OCI-LY7 (cell line): ENCODE results near the gene KCNA3. TPM values are rescaled to one million over a fixed set of nuclear protein-coding genes. Genes with fewer than 3 reads are reported as not detected.
"Not testable (repeated sequence)": the region's sequence is repeated elsewhere in the genome, so short reads cannot be mapped to it uniquely, and the experiment has no call there.

Source experiments
- BruUV-seq: library from RNA; stranded (reverse); fragments of 400-500 nt; replicated peaks from 2 replicates; lab custom pipeline; 2021; lab: Mats Ljungman, UMichigan
- CTCF ChIA-PET: fragments of 300-600 bp; sonication (Branson Sonifier 250); formaldehyde crosslinking; loops from one replicate; lab custom pipeline; 2022; ENCODE audit warnings: antibody characterized with exemption; ENCODE audit not compliant: unreplicated experiment; lab: Charles Lee
- POLR2A ChIA-PET: fragments of 300-600 bp; sonication (Branson Sonifier 250); formaldehyde crosslinking; loops from one replicate; lab custom pipeline; 2022; ENCODE audit warnings: antibody characterized with exemption; lab: Charles Lee
- DNase-seq: peaks from one replicate; pipeline ENCODE4 v3.0.0-alpha.2; 2015; ENCODE audit warnings: low spot score
- H2AFZ ChIP-seq: fragments of 200-600 bp; sonication (generic), shearing (Covaris generic); 2 replicates; pipeline ENCODE4 v1.6.1; 2014; ENCODE audit warnings: mild to moderate bottlenecking, antibody characterized with exemption, low read length, moderate library complexity
- H3K27ac ChIP-seq: fragments of 200-600 bp; sonication (generic); 2 replicates; pipeline ENCODE4 v1.5.1; 2014; ENCODE audit warnings: mixed run types, low read depth, mild to moderate bottlenecking, moderate library complexity, low read length, inconsistent platforms; ENCODE audit not compliant: poor library complexity, severe bottlenecking
- H3K36me3 ChIP-seq: fragments of 200-600 bp; sonication (generic); 2 replicates; pipeline ENCODE4 v1.6.1; 2014; ENCODE audit warnings: mild to moderate bottlenecking, antibody characterized with exemption, low read length, moderate library complexity, mixed read lengths; ENCODE audit not compliant: insufficient read depth
- H3K4me1 ChIP-seq: fragments of 200-600 bp; sonication (generic); 2 replicates; pipeline ENCODE4 v1.5.1; 2014; ENCODE audit warnings: mild to moderate bottlenecking, low read length; ENCODE audit not compliant: insufficient read depth, poor library complexity, severe bottlenecking
- H3K4me2 ChIP-seq: fragments of 200-600 bp; sonication (generic); 2 replicates; pipeline ENCODE4 v1.6.1; 2014; ENCODE audit warnings: mild to moderate bottlenecking, low read length
- H3K4me3 ChIP-seq: fragments of 200-600 bp; sonication (generic); 2 replicates; pipeline ENCODE4 v1.5.1; 2014; ENCODE audit warnings: mild to moderate bottlenecking, low read depth, low read length; ENCODE audit not compliant: poor library complexity, severe bottlenecking
- H3K79me2 ChIP-seq: fragments of 200-600 bp; sonication (generic); 2 replicates; pipeline ENCODE4 v1.6.1; 2016; ENCODE audit warnings: low read depth, mild to moderate bottlenecking, low read length, moderate library complexity, mixed read lengths; ENCODE audit not compliant: insufficient read depth
- H3K9me2 ChIP-seq: fragments of 200-600 bp; sonication (generic); 2 replicates; pipeline ENCODE4 v1.6.1; 2016; ENCODE audit warnings: mild to moderate bottlenecking, low read length, mixed read lengths; ENCODE audit not compliant: insufficient read depth
- H3K9me3 ChIP-seq: fragments of 200-600 bp; sonication (generic); 2 replicates; pipeline ENCODE4 v1.6.1; 2014; ENCODE audit warnings: mild to moderate bottlenecking, mixed run types, low read length, mixed read lengths
- H4K20me1 ChIP-seq: fragments of 200-600 bp; sonication (generic); 2 replicates; pipeline ENCODE4 v1.6.1; 2014; ENCODE audit warnings: mild to moderate bottlenecking, antibody characterized with exemption, low read length, moderate library complexity, mixed read lengths; ENCODE audit not compliant: insufficient read depth
- EZH2phosphoT487 ChIP-seq: fragments of 200-600 bp; sonication (generic); IDR thresholded peaks from 2 replicates; pipeline ENCODE4 v1.6.1; 2018; ENCODE audit warnings: low read depth, borderline replicate concordance, mild to moderate bottlenecking, mixed run types, antibody characterized with exemption, low read length, moderate library complexity, mixed read lengths
- intact Hi-C: fragments of 100-400 bp; cut with micrococcal nuclease; formaldehyde crosslinking; loops from one replicate; pipeline ENCODE4 v1.10.0; 2022; ENCODE audit not compliant: unreplicated experiment
- total RNA-seq, 2 experiments: library from RNA; depleted of rRNA in 1 of 2; stranded (reverse); fragments of >200 nt in 1 of 2; shearing (Covaris generic) in 1 of 2; gene quantifications; 2 replicates each; pipeline ENCODE4 v1.2.3, GENCODE V29; 2014 to 2022
- TF ChIP-seq, protein P1 (sequence below): fragments of 200-600 bp; sonication (generic); conservative IDR thresholded peaks from 2 replicates; pipeline ENCODE4 v1.5.1; 2014; ENCODE audit warnings: mild to moderate bottlenecking, antibody characterized with exemption, low read length, moderate library complexity, mixed read lengths

Gene KCNA3
- total RNA-seq, 2 experiments from 2014 or later, result 43.6 to 58.0 TPM

DNA sequence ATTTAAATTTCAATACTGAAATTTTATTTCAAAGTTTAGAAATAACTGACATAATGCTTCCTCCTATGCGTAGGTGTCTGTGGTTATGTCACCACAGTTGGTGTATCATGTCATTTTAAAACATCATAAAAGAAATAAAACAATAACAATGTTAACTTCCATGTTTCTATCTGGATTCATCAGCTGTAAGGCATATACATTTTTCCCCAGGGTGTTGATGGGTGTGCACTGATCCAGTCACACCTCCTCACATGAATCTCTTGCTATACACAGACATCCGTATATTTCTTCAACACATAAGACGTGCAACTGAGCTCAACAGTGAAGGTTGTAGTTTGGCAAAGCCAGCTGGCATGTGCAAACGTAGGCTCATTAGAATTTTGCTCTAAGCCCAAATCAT is 6.2 kb downstream of the KCNA3 start:
- intact Hi-C loops, result no loop called here
- no TSS peak for BruUV-seq

DNA sequence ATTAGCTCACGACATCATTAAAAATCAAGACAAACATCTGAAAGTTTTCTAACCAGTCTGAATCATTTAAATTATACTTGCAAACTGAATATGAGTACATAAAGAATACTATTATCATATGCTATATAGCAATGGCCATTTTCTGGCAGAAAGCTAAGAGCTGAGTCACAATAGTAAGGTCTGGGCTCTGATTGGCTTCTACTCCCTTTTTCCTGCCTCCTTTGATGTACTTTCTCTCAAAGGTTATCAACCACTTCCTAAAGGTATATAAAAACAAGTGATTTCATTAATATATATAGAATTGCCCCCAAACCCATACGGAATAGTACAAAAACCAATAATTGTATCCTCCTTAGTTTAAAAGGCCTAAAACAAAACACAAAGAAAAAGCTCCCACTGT is 7.0 kb downstream of the KCNA3 start:
- Histone ChIP-seq H3K27ac (no peak overlapping the region), H3K36me3 (peaks cover 58% of the 10 kb centered on the region), H3K4me1 (peaks cover 41% of the 10 kb centered on the region), H4K20me1 (no peaks in the 10 kb centered on the region), H3K9me3 (no peaks in the 10 kb centered on the region), H3K9me2 (no peaks in the 10 kb centered on the region), H3K4me2 (peak overlapping the region; percentile 90), H3K79me2 (peaks cover 68% of the 10 kb centered on the region), H2AFZ (no peak overlapping the region), H3K4me3 (peak overlapping the region; percentile 84)
- TF ChIP-seq, protein P1, sequence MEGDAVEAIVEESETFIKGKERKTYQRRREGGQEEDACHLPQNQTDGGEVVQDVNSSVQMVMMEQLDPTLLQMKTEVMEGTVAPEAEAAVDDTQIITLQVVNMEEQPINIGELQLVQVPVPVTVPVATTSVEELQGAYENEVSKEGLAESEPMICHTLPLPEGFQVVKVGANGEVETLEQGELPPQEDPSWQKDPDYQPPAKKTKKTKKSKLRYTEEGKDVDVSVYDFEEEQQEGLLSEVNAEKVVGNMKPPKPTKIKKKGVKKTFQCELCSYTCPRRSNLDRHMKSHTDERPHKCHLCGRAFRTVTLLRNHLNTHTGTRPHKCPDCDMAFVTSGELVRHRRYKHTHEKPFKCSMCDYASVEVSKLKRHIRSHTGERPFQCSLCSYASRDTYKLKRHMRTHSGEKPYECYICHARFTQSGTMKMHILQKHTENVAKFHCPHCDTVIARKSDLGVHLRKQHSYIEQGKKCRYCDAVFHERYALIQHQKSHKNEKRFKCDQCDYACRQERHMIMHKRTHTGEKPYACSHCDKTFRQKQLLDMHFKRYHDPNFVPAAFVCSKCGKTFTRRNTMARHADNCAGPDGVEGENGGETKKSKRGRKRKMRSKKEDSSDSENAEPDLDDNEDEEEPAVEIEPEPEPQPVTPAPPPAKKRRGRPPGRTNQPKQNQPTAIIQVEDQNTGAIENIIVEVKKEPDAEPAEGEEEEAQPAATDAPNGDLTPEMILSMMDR, result no peak
- TF ChIP-seq EZH2phosphoT487, result no peak
- intact Hi-C loops, result no loop called here
- no peak for DNase-seq
- CTCF ChIA-PET, result interaction anchor here (1.3 to 3.6 kb wide), 3 partner anchors 30 to 39 kb away, joined by 3 to 10 read pairs (median 3); no protein-coding TSS in a partner anchor
- POLR2A ChIA-PET, result interaction anchor here (0.9 to 5.7 kb wide), 5 partner anchors 9 to 36 kb away, joined by 3 to 56 read pairs (median 3); no protein-coding TSS in a partner anchor
- no TSS peak for BruUV-seq

More for the DNA sequence above, 6.2 kb downstream of the KCNA3 start:
- no peak overlapping the region for H2AFZ ChIP-seq
- CTCF ChIA-PET, result interaction anchor here (1.3 to 3.6 kb wide), 3 partner anchors 30 to 40 kb away, joined by 3 to 10 read pairs (median 3); no protein-coding TSS in a partner anchor
- H3K4me1 ChIP-seq, result peaks cover 37% of the 10 kb centered on the region
- no peak overlapping the region for H3K27ac ChIP-seq
- H3K4me3 ChIP-seq, result peak overlapping the region; percentile 84
- H3K36me3 ChIP-seq, result peaks cover 52% of the 10 kb centered on the region
- no peaks in the 10 kb centered on the region for H3K9me3 ChIP-seq
- H3K79me2 ChIP-seq, result peaks cover 76% of the 10 kb centered on the region
- H3K4me2 ChIP-seq, result peak overlapping the region; percentile 90
- no peak for DNase-seq
- POLR2A ChIA-PET, result interaction anchor here (1.1 to 5.7 kb wide), 3 partner anchors 23 to 37 kb away, joined by 5 to 56 read pairs (median 5); no protein-coding TSS in a partner anchor
- no peaks in the 10 kb centered on the region for H4K20me1 ChIP-seq
- H3K9me2 ChIP-seq, result no peaks in the 10 kb centered on the region
- no peak for TF ChIP-seq EZH2phosphoT487
- TF ChIP-seq, protein P1, result no peak

DNA sequence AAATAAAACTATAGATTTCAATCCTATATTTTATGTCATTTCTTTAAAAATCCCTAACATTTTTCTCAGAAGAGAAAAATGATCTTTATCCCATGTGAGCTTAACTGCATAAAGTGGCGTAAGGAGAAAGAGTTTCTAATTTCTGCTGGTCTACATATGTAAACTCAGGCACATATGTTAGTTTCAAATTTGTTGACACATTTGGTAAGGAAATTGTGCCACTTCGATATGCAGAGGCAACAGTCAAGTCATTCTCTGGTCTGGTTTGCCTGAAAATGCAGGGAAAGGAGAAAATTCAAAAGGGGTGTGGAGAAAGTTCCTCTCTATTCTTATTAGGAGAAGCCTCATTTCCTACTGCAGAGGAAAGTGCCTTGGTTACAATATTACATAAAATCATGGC is 11.5 kb downstream of the KCNA3 start:
- no peak overlapping the region for H3K4me2 ChIP-seq
- no peaks in the 10 kb centered on the region for H3K9me3 ChIP-seq
- DNase-seq, result no peak
- CTCF ChIA-PET, result no interaction called here
- no peaks in the 10 kb centered on the region for H4K20me1 ChIP-seq
- H2AFZ ChIP-seq, result no peak overlapping the region
- no peak overlapping the region for H3K4me3 ChIP-seq
- H3K79me2 ChIP-seq, result peaks cover 26% of the 10 kb centered on the region
- TF ChIP-seq, protein P1, result no peak
- no peak for TF ChIP-seq EZH2phosphoT487
- no TSS peak for BruUV-seq
- no peak overlapping the region for H3K27ac ChIP-seq
- H3K36me3 ChIP-seq, result peaks cover 85% of the 10 kb centered on the region
- peaks cover 29% of the 10 kb centered on the region for H3K4me1 ChIP-seq
- H3K9me2 ChIP-seq, result no peaks in the 10 kb centered on the region
- intact Hi-C loops, result no loop called here
- POLR2A ChIA-PET, result interaction anchor here (0.6 to 2.1 kb wide), 7 partner anchors 9 to 313 kb away, joined by 3 to 6 read pairs (median 3); no protein-coding TSS in a partner anchor

DNA sequence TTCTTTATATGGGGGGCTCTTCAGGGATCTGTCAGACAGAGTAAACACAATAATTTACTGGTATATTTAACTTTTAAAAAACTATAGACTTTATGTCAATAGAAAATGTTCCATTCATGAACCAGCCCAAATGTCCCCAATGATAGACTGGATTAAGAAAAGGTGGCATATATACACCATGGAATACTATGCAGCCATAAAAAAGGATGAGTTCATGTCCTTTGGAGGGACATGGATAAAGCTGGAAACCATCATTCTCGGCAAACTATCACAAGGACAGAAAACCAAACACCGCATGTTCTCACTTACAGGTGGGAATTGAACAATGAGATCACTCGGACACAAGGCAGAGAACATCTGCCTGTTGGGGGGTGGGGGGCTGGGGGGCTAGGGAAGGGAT is 15.2 kb downstream of the KCNA3 start:
- DNase-seq, H2AFZ ChIP-seq, H3K4me3 ChIP-seq, BruUV-seq, H3K9me2 ChIP-seq, H4K20me1 ChIP-seq, H3K27ac ChIP-seq, H3K4me1 ChIP-seq, H3K4me2 ChIP-seq, CTCF ChIA-PET, H3K79me2 ChIP-seq, H3K9me3 ChIP-seq, intact Hi-C loops: not testable (repeated sequence)
- peaks cover 63% of the 10 kb centered on the region for H3K36me3 ChIP-seq
- POLR2A ChIA-PET, result interaction anchor here (0.6 to 1.9 kb wide), 3 partner anchors 14 to 25 kb away, joined by 3 to 9 read pairs (median 3); no protein-coding TSS in a partner anchor
